ENCODE measurements around the gene RACK1.

Gene RACK1

GRCh38 chr5:181231432-181231831 is 12.3 kb downstream of the RACK1 start:
- no peaks in the 10 kb centered on the region for H3K9me3 Mint-ChIP-seq
- TF ChIP-seq, protein P1, sequence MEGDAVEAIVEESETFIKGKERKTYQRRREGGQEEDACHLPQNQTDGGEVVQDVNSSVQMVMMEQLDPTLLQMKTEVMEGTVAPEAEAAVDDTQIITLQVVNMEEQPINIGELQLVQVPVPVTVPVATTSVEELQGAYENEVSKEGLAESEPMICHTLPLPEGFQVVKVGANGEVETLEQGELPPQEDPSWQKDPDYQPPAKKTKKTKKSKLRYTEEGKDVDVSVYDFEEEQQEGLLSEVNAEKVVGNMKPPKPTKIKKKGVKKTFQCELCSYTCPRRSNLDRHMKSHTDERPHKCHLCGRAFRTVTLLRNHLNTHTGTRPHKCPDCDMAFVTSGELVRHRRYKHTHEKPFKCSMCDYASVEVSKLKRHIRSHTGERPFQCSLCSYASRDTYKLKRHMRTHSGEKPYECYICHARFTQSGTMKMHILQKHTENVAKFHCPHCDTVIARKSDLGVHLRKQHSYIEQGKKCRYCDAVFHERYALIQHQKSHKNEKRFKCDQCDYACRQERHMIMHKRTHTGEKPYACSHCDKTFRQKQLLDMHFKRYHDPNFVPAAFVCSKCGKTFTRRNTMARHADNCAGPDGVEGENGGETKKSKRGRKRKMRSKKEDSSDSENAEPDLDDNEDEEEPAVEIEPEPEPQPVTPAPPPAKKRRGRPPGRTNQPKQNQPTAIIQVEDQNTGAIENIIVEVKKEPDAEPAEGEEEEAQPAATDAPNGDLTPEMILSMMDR (IDR thresholded peaks at IDR 0.05; ENCODE audit: unreplicated experiment in 3 of 3), result no peak
- H3K4me1 Mint-ChIP-seq, result peaks cover 13% of the 10 kb centered on the region
- H3K27ac Mint-ChIP-seq, result no peak overlapping the region
- no peaks in the 10 kb centered on the region for H3K27me3 Mint-ChIP-seq (ENCODE audit: low read depth)
- no peak overlapping the region for H3K4me3 Mint-ChIP-seq
- H3K36me3 Mint-ChIP-seq (ENCODE audit: low read depth), result peaks cover 45% of the 10 kb centered on the region

DNA sequence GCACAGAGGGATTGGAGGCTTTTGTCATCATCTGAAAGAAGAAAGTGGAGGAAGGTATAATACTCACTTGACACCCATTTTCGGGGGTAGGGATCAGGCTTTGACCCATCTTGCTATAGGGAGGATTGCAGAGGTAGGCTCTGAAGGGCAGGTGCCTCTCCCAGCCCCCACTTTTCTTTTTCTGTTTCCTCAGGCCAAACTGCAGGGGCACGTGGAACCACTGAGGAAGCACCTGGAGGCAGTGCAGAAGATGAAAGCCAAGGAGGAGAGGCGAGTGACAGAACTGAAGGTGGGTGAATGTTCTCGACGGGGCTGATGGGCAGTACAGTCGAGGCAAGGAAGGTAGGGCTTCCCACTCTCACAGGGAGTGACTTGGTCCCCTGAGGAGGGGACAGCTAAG is 13.2 kb downstream of the RACK1 start:
- no peaks in the 10 kb centered on the region for H3K9me3 Mint-ChIP-seq
- H3K36me3 Mint-ChIP-seq (ENCODE audit: low read depth), result peaks cover 36% of the 10 kb centered on the region
- H3K4me1 Mint-ChIP-seq, result peaks cover 10% of the 10 kb centered on the region
- no peak overlapping the region for H3K4me3 Mint-ChIP-seq
- no peaks in the 10 kb centered on the region for H3K27me3 Mint-ChIP-seq (ENCODE audit: low read depth)
- TF ChIP-seq, protein P1 (IDR thresholded peaks at IDR 0.05; ENCODE audit: unreplicated experiment in 3 of 3), result no peak
- H3K27ac Mint-ChIP-seq, result no peak overlapping the region

GRCh38 chr5:181229996-181230395 is 13.7 kb downstream of the RACK1 start:
- Mint-ChIP-seq H3K9me3 (no peaks in the 10 kb centered on the region), H3K4me3 (no peak overlapping the region), H3K4me1 (peaks cover 7% of the 10 kb centered on the region), H3K27ac (no peak overlapping the region), H3K36me3 (ENCODE audit: low read depth) (peaks cover 30% of the 10 kb centered on the region), H3K27me3 (ENCODE audit: low read depth) (no peaks in the 10 kb centered on the region)
- TF ChIP-seq, protein P1 (IDR thresholded peaks at IDR 0.05; ENCODE audit: unreplicated experiment in 3 of 3), result no peak

DNA sequence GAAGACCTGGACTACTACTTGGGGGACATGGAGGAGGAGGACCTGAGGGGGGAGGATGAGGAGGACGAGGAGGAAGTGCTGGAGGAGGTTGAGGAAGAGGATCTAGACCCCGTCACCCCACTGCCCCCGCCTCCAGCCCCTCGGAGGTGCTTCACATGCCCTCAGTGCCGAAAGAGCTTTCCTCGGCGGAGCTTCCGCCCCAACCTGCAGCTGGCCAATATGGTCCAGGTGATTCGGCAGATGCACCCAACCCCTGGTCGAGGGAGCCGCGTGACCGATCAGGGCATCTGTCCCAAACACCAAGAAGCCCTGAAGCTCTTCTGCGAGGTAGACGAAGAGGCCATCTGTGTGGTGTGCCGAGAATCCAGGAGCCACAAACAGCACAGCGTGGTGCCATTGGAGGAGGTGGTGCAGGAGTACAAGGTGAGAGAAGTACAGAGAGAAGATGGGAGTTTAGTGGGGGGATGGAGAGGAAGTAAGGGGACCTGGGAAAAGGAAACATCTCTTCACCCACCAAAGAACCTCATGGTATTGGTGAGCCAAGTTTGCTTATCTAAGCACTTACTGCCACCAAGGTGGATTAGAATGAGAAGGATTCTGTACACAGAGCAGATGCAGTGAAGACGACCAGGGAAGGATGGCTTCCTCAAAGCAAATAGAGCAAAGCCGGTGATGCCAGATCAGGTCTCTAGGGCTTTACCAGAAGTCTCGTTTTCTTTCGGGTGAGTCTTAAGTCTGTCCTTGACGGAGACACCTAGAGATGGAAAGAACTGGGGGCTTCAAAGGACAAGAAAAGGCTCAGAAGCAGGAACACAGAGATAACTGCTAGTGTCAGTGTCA is 19.1 kb downstream of the RACK1 start:
- H3K4me3 Mint-ChIP-seq, result peak overlapping the region; percentile 88 to 98 (median 89)
- H3K36me3 Mint-ChIP-seq (ENCODE audit: low read depth), result peaks cover 1% of the 10 kb centered on the region
- H3K27ac Mint-ChIP-seq, result peak overlapping the region; percentile 84 to 98 (median 96)
- peaks cover 3% of the 10 kb centered on the region for H3K27me3 Mint-ChIP-seq (ENCODE audit: low read depth)
- H3K4me1 Mint-ChIP-seq, result peaks cover 18% of the 10 kb centered on the region
- TF ChIP-seq, protein P1 (IDR thresholded peaks at IDR 0.05; ENCODE audit: unreplicated experiment in 3 of 3), result no peak
- no peaks in the 10 kb centered on the region for H3K9me3 Mint-ChIP-seq

GRCh38 chr5:181223729-181224389 is 19.8 kb downstream of the RACK1 start:
- TF ChIP-seq, protein P1 (IDR thresholded peaks at IDR 0.05; ENCODE audit: unreplicated experiment in 3 of 3), result no peak
- peaks cover 5% of the 10 kb centered on the region for H3K27me3 Mint-ChIP-seq (ENCODE audit: low read depth)
- no peaks in the 10 kb centered on the region for H3K36me3 Mint-ChIP-seq (ENCODE audit: low read depth)
- peak overlapping the region; percentile 84 to 98 (median 96) for H3K27ac Mint-ChIP-seq
- H3K4me1 Mint-ChIP-seq, result peaks cover 18% of the 10 kb centered on the region
- no peaks in the 10 kb centered on the region for H3K9me3 Mint-ChIP-seq
- peak overlapping the region; percentile 88 to 98 (median 89) for H3K4me3 Mint-ChIP-seq
